Activated CD4-positive, alpha-beta T cell treated with anti-CD3 and anti-CD28 coated beads for 24 hours (primary cell): ENCODE data around the gene IL6ST.
A peak's percentile ranks its signal among the peaks of the same experiment; 100 is the strongest.
"Not testable (repeated sequence)": the region's sequence is repeated elsewhere in the genome, so short reads cannot be mapped to it uniquely, and the experiment has no call there.

Experiments used
- DNase-seq, 2 donors: peaks; one replicate each; pipeline ENCODE4 v3.0.0-alpha.2; 2020; ENCODE audit warnings: low read depth in 2 of 2

The IL6ST gene

DNA sequence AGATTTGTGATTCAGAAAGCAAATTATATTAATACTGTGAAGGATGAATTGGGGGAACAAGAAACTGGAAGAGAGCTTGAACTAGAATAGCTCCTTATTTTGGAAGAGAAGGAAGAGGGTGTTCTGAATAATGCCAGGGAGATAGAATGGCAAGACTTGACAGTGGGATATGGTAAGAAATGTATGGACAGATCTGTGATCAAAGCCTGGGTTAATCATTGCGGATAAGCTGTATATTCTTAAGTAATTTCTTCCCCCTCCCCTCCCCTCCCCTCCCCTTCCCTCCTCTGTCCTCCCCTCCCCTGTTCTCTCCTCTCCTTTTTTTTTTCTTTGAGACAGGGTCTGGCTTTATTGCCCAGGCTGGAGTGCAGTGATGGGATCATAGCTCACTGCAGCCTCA lies 10.1 kb upstream of the IL6ST start:
- no peak for DNase-seq

DNA sequence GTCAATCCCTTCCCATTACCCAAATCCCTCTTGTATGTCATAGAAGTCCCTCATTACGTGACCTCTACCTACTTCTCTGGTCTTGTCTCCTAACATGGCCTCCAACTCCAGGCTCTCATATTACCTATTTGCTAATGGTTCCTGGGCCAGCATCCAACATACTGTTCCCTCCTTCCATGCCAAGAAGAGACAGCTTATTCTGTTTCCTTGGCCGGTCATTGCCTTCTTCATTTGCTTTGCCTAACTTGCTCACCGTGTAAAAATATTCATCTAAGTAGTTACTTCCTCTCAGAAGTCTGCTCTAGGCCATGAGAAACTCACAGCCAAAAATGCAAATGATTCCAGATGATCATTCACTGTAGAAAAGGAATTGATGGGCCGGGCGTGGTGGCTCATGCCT lies 8.9 kb upstream of the IL6ST start:
- DNase-seq = no peak

- DNase-seq = no peak
Observed at GRCh38 chr5:56003179-56003578, 8.4 kb upstream of the IL6ST start.

DNA sequence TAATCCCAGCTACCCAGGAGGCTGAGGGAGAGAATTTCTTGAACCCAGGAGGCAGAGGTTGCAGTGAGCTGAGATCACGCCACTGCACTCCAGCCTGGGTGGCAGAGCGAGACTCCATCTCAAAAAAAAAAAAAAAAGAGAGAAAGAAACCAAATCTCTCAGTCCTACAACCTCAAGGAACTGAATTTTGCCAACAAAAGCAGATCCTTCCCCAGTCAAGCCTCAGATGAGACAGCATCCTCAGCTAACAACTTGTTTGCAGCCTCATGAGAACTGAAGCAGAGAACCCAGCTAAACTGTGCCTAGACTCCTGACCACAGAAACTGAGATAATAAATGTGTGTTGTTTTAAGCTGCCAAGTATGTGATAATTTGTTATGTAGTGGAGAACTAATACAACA lies 7.5 kb upstream of the IL6ST start:
- no peak for DNase-seq

GRCh38 chr5:56000221-56000620 lies 5.5 kb upstream of the IL6ST start:
- DNase-seq = not testable (repeated sequence)

DNA sequence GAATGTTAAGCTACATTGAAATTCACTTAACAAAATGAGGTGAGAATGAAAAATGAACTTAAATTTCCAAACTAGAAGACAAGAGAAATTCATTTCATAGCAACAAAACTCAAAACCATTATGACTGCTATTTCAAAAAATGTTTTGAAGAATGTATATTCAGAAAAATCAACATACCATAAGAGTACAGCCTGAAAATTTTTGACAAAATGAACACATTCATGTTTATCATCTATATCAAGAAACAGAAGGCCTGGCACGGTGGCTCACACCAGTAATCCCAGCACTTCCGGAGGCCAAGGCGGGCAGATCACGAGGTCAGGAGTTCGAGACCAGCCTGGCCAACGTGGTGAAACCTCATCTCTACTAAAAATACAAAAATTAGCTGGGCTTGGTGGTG lies 4.2 kb upstream of the IL6ST start:
- no peak for DNase-seq

GRCh38 chr5:55997742-55998351 lies 3.1 kb upstream of the IL6ST start:
- DNase-seq = no peak

DNA sequence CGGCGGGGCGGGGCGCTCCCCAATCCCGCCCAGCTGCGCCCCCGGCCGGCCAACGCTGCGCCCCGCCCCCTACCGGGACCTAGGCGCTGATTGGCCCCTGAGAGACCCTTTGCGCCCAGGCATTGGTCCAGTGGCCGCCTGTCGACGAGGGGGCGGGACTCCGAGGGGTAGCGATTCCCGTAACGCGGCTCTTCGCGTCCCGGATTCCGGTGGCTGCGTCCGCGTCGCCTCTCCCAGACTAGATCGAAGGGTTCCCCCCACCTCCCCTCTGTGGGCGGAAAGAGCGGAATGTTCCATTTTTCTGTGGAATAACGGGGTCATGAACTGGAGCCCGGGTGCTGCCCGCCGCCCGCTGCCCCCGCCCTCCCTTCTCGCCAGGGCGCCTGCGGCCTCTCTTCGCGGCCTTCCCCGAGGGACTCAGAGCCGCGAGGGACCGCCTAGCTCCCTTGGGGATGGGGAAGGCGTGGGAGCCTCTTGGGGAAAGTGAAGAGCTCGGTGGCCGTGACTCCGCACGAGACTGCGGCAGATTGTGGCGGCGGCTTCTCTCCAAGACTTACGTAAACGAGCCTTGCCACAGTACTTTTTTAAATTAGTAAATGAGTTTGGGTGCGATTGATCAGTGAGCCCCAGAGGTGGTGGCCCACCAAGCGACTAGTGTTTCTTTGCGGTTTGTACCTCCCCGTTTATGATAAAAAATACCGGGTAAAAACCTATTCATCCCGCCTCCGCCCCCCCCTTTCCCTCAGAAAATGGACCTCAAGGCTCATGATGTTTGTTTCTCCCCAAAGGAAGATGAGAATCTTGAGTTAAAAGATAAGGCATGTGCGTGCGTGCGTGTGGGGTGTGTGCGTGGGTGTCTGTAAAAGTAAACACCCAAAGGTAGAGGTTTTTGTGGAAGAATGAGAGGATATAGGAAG lies 493 bp upstream of the IL6ST start:
- peak; percentile 95 to 96 for DNase-seq

DNA sequence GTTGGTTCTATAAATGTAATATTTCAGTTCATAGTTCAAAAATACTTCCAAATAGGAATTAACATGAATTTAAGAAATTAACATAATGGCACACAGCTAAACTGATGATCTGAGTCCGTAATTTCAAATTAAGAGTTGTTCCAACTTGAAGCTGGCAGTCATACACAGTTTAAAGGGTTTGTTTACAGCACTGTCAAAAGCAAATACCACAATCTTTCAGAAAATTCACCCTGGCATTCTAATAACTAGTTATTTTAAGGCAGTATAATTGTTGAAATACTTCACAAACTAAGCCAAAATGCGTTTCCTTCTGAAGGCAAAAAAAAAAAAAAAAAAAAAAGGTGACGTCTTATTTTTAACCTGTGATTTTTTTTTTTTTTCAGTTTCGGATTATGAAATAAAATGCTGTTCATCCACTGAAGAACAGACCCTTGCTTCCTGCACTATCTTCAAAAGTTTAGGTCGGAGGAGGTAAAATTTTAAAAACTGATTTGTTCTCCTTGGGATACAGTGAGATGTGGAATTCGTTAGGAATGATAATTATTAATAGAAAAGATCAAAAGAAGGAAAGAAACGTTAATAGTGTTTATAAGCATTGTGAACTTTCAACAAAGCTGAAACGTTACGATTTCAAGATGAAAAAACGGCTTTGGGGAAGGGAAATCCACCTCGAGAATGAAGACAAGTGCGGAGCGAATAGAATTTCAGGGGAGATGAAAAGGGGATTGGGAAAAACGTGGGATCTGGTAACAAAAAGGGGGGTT lies 850 bp downstream of the IL6ST start:
- no peak for DNase-seq

- DNase-seq = no peak
Observed at GRCh38 chr5:55993013-55993412, 1.8 kb downstream of the IL6ST start.

GRCh38 chr5:55991768-55992486 lies 2.8 kb downstream of the IL6ST start:
- no peak for DNase-seq

- DNase-seq = not testable (repeated sequence)
Observed at GRCh38 chr5:55990895-55991294, 3.9 kb downstream of the IL6ST start.

- no peak for DNase-seq
Observed at GRCh38 chr5:55989860-55990259, 4.9 kb downstream of the IL6ST start.

GRCh38 chr5:55988979-55989638 lies 5.7 kb downstream of the IL6ST start:
- no peak for DNase-seq

DNA sequence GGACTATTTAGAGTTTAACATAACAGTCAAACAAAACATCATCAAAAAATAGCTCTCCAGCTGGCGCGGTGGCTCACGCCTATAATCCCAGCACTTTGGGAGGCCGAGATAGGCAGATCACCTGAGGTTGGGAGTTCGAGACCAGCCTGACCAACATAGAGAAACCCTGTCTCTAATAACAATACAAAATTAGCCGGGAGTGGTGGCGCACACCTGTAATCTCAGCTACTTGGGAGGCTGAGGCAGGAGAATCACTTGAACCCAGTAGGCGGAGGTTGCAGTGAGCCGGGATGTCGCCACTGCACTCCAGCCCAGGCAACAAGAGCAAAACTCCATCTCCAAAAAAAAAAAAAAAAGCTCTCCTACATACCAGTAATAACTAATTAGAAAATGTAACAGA lies 6.3 kb downstream of the IL6ST start:
- DNase-seq = not testable (repeated sequence)

DNA sequence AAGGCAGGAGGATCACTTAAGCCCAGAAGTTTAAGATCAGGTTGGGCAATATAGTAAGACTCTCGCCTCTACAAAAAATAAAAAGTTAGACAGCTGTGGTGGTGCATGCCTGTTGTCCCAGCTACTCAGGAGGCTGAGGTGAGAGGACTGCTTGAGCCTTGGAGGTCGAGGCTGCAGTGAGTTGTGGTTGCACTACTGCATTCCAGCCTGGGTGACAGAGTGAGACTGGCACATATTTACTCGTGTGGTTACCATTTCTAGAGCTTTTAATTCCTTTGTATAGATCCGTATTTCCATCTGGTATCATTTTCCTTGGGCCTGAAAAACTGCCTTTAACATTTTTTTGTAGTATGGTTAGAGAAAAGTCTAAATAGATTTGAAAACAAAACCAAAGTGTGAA lies 7.8 kb downstream of the IL6ST start:
- DNase-seq = no peak

DNA sequence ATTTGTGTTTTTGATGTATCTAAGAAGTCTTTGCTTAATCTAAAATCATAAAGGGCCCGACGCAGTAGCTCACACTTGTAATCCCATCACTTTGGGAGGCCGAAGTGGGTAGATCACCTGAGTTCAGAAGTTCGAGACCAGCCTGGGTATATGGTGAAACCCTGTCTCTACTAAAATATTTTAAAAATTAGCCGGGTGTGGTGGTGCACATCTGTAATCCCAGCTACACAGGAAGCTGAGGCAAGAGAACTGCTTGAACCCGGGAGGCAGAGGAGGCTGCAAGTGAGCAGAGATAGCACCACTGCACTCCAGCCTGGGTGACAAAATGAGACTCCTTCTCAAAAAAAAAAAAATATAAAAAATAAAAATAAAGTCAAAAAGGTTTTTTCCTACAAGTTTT lies 9.6 kb downstream of the IL6ST start:
- DNase-seq = no peak

DNA sequence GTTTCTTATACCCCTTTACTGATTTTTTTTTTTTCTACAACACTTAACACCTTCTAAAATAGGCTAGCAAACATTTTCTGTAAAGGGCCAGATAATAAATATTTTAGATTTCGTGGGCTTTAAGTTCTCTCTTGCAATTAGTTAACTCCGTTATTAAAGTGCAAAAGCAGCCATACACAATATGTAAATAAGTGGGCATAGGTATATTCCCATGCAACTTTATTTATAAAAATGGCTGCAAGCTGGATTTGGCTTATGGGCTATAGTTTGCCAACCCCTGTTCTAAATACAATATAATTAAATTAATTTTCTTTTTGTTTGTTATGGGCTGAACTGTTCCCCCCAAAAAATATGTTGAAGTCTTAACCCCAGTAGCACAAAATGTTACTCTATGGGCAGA lies 10.8 kb downstream of the IL6ST start:
- no peak for DNase-seq

DNA sequence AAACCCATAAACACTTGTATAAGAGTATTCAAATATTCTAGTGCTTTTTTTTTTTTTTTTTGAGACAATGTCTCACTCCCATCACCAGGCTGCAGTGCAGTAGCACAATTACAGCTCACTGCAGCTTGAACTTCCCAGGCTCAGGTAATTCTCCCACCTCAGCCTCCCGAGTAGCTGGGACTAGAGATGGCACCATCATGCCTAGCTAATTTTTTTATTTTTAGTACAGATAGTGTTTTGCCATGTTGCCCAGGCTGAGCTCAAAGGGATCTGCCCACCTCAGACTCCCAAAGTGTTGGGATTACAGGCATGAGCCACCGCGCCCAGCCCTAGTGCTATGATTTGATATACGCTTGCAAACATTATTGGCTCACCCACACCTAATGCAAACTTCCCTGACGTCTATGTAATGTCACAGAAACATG lies 11.8 kb downstream of the IL6ST start:
- DNase-seq = no peak

- no peak for DNase-seq
Observed at GRCh38 chr5:55973296-55973695, 21.5 kb downstream of the IL6ST start.

- no peak for DNase-seq
Observed at GRCh38 chr5:55969956-55970355, 24.8 kb downstream of the IL6ST start.
